AG09319 (cell line): ENCODE results near the gene ISLR.

ENCODE experiments used
- DNase-seq: peaks from one replicate; pipeline ENCODE4 v3.0.0-alpha.2; 2010; ENCODE audit warnings: low read depth; ENCODE audit errors: extremely low read depth
- CTCF ChIP-seq: IDR thresholded peaks from 2 replicates; pipeline ENCODE4 v1.5.1; 2011; ENCODE audit warnings: low read depth, mild to moderate bottlenecking, inconsistent platforms, low read length, moderate library complexity

Gene ISLR

GRCh38 chr15:74173380-74174218 is at the start of gene ISLR:
Gene ISLR, plus strand, starts transcription at chr15:74173710. Its CDS starts 1,149 bp downstream, at chr15:74174859.
- TF ChIP-seq CTCF, result no peak

GRCh38 chr15:74124196-74124595 is 49.3 kb upstream of the ISLR start:
- no peak for DNase-seq
- no peak for TF ChIP-seq CTCF

More at GRCh38 chr15:74173380-74174218, at the start of gene ISLR:
- peak; percentile 78 for DNase-seq

- DNase-seq, result no peak
- no peak for TF ChIP-seq CTCF
Measured at GRCh38 chr15:74124759-74125158, 48.8 kb upstream of the ISLR start.

GRCh38 chr15:74127255-74127953 is 46.1 kb upstream of the ISLR start:
- TF ChIP-seq CTCF, result peak; percentile 98

GRCh38 chr15:74127954-74128784 is 45.3 kb upstream of the ISLR start:
- TF ChIP-seq CTCF, result no peak
- no peak for DNase-seq

More at GRCh38 chr15:74127255-74127953, 46.1 kb upstream of the ISLR start:
- DNase-seq, result peak; percentile 59

GRCh38 chr15:74128785-74129585 is 44.5 kb upstream of the ISLR start:
- no peak for DNase-seq
- TF ChIP-seq CTCF, result no peak
